ENCODE measurements around the gene SMIM12. TPM values are rescaled to one million over a fixed set of nuclear protein-coding genes. Genes with fewer than 3 reads are reported as not detected.

The SMIM12 gene
- total and polyA plus RNA-seq, 2 of the 8 experiments (the other 6 are each of a cell fraction or from before 2014, with no cell fraction given) = 40.9 to 49.2 TPM

GRCh38 chr1:34842952-34843371 is 16.6 kb downstream of the SMIM12 start:
- H3K27ac ChIP-seq (ENCODE audit: low read depth, low read length) = no peak overlapping the region
- no peaks in the 10 kb centered on the region for H3K36me3 ChIP-seq (ENCODE audit: control insufficient read depth in 2 of 4, insufficient read depth in 4 of 4, low read length in 3 of 4)
- H3K9ac ChIP-seq (replicated peaks in 1 of 4; ENCODE audit: extremely low read depth in 1 of 4, low read depth in 3 of 4, low read length in 3 of 4) = no peak overlapping the region
- no peak overlapping the region for H3K4ac ChIP-seq (replicated peaks; ENCODE audit: insufficient read length, low read depth, low read length)
- H4K20me1 ChIP-seq (replicated peaks in 1 of 2; ENCODE audit: control insufficient read depth in 1 of 2, insufficient read depth in 2 of 2, low read length in 2 of 2) = no peaks in the 10 kb centered on the region
- WGBS, 2 experiments (ENCODE audit: extremely low coverage in 1 of 2, insufficient coverage in 1 of 2, insufficient read length in 1 of 2, insufficient replicate concordance in 2 of 2, low coverage in 1 of 2, low lambda C conversion rate in 2 of 2, missing lambda C conversion rate in 1 of 2) = 81% methylated on average over 4 of the region's 4 CpGs; no CpG with 5 or more reads in 1 of the 2 experiments
- TF ChIP-seq, protein P1, sequence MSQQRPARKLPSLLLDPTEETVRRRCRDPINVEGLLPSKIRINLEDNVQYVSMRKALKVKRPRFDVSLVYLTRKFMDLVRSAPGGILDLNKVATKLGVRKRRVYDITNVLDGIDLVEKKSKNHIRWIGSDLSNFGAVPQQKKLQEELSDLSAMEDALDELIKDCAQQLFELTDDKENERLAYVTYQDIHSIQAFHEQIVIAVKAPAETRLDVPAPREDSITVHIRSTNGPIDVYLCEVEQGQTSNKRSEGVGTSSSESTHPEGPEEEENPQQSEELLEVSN (IDR thresholded peaks at IDR 0.05) = no peak
- TF ChIP-seq RFX5 (IDR thresholded peaks at IDR 0.05; ENCODE audit: borderline replicate concordance, low read depth, low read length) (no peak), USF2 (IDR thresholded peaks at IDR 0.05; ENCODE audit: low read length) (no peak)
- H2AFZ ChIP-seq (ENCODE audit: low read length) = no peak overlapping the region
- H3K4me3 ChIP-seq (ENCODE audit: extremely low read depth in 1 of 4, insufficient read depth in 2 of 4, low read depth in 3 of 4, low read length in 4 of 4) = no peak overlapping the region; a peak in 1 of 8 replicates
- no peak overlapping the region for H3K23ac ChIP-seq (ENCODE audit: insufficient read length)
- FAIRE-seq (no peak), DNase-seq (ENCODE audit: low read depth in 1 of 2, low spot score in 2 of 2) (no peak)
- H3K4me1 ChIP-seq (replicated peaks in 1 of 4; ENCODE audit: control insufficient read depth in 3 of 4, insufficient read depth in 4 of 4, low read length in 3 of 4) = peaks cover 16 to 25% (median 18%) of the 10 kb centered on the region in 4 experiments
- no peak overlapping the region for H3K18ac ChIP-seq (ENCODE audit: extremely low read depth, low read length)
- peak overlapping the region; percentile 12 for H4K91ac ChIP-seq (replicated peaks; ENCODE audit: insufficient read length, low read length)
- no peak overlapping the region for H4K8ac ChIP-seq (ENCODE audit: extremely low read depth, insufficient read depth, low read length)
- no peak overlapping the region for H3K14ac ChIP-seq (ENCODE audit: insufficient read length)
- H3K4me2 ChIP-seq (ENCODE audit: insufficient read depth in 1 of 2, low read depth in 2 of 2, low read length in 2 of 2) = peak overlapping the region in 1 of 2 experiments; percentile 65; a peak in 2 of 4 replicates
- no peak overlapping the region for H4K5ac ChIP-seq (ENCODE audit: insufficient read length, low read depth, low read length)
- peak overlapping the region; percentile 84; the same call in 1 of the 2 replicates for H2BK20ac ChIP-seq (ENCODE audit: low read length)
- no peak overlapping the region for H3K56ac ChIP-seq (replicated peaks; ENCODE audit: insufficient read length, low read depth, low read length)
- no peak overlapping the region; the same call in 1 of the 2 replicates for H2BK15ac ChIP-seq (ENCODE audit: low read length)
- no peak overlapping the region for H2BK120ac ChIP-seq (replicated peaks; ENCODE audit: low read depth, low read length)
- no peaks in the 10 kb centered on the region for H3K23me2 ChIP-seq (ENCODE audit: low read depth, low read length)
- H3K27me3 ChIP-seq (replicated peaks in 1 of 4; ENCODE audit: control insufficient read depth in 3 of 4, extremely low read depth in 1 of 4, insufficient read depth in 3 of 4, low read length in 3 of 4) = no peaks in the 10 kb centered on the region
- H3K79me2 ChIP-seq (ENCODE audit: control insufficient read depth in 1 of 2, insufficient read depth in 2 of 2, low read length in 2 of 2) = no peaks in the 10 kb centered on the region
- POLR2A ChIA-PET (ENCODE audit: partially characterized antibody) = interaction anchor here (1.0 to 1.3 kb wide), 2 partner anchors 12 to 237 kb away, joined by 3 read pairs; partner anchors contain the start of gene ZMYM1
- peak overlapping the region; percentile 85 for H2BK5ac ChIP-seq (ENCODE audit: low read depth, low read length)
- CTCF ChIA-PET (ENCODE audit: partially characterized antibody) = interaction anchor here (0.9 to 14.3 kb wide), 7 partner anchors 10 to 51 kb away, joined by 3 to 230 read pairs (median 5); partner anchors contain the start of genes GJA4 and SMIM12
- H2AK5ac ChIP-seq (ENCODE audit: low read depth, low read length) = no peak overlapping the region
- H3K9me3 ChIP-seq (ENCODE audit: insufficient read depth in 2 of 2, low read depth in 1 of 2, low read length in 1 of 2) = no peaks in the 10 kb centered on the region
- H3K79me1 ChIP-seq (ENCODE audit: low read depth, low read length) = no peaks in the 10 kb centered on the region
- peak overlapping the region; percentile 91 for H2BK12ac ChIP-seq (ENCODE audit: low read depth, low read length)
